ENCODE measurements around the gene ST7.
"Not testable (repeated sequence)": the region's sequence is repeated elsewhere in the genome, so short reads cannot be mapped to it uniquely, and the experiment has no call there.

Gene ST7

GRCh38 chr7:117245703-117246102 is 292.4 kb downstream of the ST7 start:
- DNase-seq = not testable (repeated sequence)

GRCh38 chr7:117247809-117248208 is 294.5 kb downstream of the ST7 start:
- DNase-seq = no peak

DNA sequence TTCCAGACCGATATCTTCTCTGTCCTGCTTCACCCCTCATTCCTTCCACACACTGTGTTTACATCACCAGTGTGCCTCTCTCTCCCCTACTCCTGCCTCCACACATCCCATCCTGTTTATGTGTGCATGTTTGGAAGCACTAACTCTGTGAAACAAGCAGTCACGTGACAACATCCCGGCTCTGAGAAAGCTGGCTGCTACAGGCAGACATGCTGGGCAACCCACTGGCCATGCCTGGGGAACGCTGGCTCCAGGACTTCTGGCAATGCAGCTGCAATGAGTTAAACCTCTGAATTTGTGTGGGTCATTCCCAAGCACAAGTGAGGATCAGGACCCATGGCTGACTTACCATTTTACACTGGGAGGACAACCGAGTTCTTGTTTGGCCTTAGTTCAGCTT is 295.5 kb downstream of the ST7 start:
- DNase-seq = no peak

- DNase-seq = no peak
These were observed 296.4 kb downstream of the ST7 start for GRCh38 chr7:117249696-117250095.

- no peak for DNase-seq
These were observed 296.9 kb downstream of the ST7 start for GRCh38 chr7:117250245-117250644.

- no peak for DNase-seq
These were observed 297.5 kb downstream of the ST7 start for GRCh38 chr7:117250801-117251200.

- DNase-seq = no peak
These were observed 298.4 kb downstream of the ST7 start for GRCh38 chr7:117251687-117252086.

DNA sequence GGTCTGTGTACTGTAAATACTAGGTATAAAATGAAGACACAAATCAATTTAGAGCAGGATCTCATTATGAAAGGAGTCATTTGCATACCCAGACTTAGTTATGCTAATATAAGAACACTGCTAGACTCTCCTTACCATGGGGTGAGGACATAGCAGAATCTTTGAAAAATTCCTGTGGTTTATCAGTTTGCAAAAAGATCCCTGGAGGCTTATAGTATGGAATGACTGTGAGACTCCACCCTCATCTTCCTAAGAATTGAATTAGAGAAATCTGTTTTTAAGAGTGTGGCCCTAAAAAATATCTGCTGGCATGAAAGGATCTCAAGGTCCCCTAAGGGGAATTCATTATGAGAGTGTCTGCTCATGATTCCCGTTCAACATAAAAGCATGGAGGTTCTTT is 306.3 kb downstream of the ST7 start:
- DNase-seq = no peak

DNA sequence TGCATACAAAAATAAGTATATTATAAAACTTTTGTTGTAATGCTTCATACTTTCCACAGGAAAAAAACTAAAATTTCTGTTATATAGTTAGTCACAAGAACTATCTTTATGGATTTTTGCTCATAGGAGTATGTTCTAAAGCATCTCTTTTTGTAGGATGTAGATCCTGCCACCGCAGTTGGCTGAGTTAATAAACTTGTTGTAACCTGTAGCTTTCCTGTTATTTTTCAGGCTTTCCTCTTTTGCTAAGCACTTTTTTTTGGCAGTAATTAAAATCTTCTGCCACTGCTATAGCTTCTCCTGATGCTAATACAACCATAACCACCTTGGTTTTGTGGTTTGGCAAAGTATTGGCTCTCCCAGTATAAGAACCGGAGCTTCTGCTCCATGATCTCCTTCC is 309.2 kb downstream of the ST7 start:
- DNase-seq = no peak

DNA sequence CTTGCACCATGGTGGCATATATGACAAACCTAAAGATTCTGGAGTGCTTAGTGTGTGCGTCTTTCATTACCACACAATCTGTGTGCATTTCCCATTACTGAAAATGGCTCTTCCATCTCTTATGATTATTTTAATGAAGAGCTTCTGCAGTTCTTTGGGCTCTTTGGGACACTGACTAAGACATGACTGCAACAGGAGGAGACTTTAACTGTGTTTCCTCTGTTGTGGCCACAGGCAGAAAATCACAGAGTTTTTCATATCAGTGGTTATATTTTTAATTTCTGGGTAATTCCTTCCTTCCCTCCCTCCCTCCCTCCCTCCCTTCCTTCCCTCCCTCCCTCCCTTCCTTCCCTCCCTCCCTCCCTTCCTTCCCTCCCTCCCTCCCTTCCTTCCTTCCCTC is 311.4 kb downstream of the ST7 start:
- DNase-seq = no peak

GRCh38 chr7:117269417-117269816 is 316.1 kb downstream of the ST7 start:
- no peak for DNase-seq

GRCh38 chr7:117269886-117270285 is 316.6 kb downstream of the ST7 start:
- no peak for DNase-seq

GRCh38 chr7:117270371-117270770 is 317.1 kb downstream of the ST7 start:
- DNase-seq = no peak

- no peak for DNase-seq
These were observed 318.3 kb downstream of the ST7 start for GRCh38 chr7:117271566-117271965.

- no peak for DNase-seq
These were observed 318.9 kb downstream of the ST7 start for GRCh38 chr7:117272017-117272759.

DNA sequence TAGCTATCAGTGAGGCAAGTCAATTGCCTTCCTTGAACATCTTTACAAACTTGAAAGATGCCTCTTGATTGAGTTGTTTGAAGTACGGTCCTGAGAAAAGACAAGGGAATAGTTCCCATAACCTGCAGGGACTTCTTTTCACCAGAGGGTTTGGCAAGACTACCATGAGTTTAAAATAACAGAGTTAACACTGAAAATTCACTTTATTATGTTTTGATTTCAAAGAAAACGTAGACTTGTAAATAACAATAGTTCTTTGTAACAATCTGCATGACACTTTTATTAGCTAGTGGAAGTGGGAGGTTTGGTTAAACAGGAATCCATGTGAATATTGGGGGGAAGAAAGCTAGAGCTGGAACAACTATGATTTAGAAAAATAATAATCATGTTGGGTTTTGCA is 320.0 kb downstream of the ST7 start:
- no peak for DNase-seq

GRCh38 chr7:117273814-117274225 is 320.5 kb downstream of the ST7 start:
- no peak for DNase-seq

DNA sequence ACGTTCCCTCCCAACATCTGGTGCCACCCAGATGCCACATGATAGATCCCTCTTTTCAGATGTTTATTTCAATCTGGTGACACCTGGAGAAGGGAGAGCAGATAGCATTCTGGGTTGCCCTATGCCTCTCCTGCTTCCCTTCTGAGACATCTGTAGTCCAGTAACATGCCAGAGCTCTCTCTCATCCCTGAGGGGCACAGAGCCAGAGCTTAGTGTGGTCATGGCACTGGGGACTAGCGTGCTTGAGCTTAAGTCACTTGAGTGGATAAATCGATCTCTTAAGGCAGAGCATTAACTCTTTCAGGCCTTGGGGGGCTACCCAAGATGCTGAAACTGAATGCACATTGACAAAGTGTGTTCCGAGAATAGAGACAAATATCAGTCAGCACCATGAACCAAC is 321.6 kb downstream of the ST7 start:
- no peak for DNase-seq

DNA sequence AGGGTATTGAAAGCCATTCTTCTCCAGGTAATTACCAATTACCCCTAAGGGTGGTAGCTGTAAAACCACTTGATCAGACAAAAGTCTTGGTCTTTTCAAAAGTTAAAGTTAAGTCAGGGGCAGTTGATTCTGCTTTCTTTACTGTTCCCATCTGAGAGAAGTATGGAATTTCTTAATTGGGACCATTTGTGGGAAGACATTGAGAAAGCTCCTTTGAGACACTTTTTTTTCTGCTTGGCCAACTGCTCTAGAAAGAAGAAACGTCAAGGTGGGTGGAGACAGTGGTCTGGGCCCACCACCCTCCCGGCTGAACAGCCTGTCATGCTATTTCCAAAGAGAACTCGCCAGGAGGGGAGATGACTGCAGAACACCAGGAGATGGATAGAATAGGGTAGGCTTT is 324.3 kb downstream of the ST7 start:
- DNase-seq = no peak

- DNase-seq = no peak
These were observed 324.7 kb downstream of the ST7 start for GRCh38 chr7:117278040-117278439.

DNA sequence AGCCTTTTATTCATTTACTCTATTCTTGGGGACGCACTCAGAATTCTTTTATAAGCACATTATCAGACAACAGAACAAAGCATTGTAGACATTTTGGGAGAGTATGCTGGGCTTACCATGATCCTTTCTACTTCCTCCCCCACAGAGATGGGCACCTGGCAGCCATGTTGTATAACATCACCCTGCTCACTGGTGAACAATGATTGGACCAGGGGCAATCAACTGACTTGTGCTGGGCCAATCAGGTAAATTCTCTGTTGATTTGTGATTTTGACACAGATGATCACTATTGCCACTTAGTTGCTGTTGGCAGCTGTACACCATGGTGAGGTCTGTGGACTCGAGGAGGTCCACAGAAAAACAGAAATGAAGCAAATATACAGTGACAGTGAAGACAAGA is 325.9 kb downstream of the ST7 start:
- no peak for DNase-seq
